Measurements from ENCODE around the gene LEMD3. TPM values are rescaled to one million over a fixed set of nuclear protein-coding genes. Genes with fewer than 3 reads are reported as not detected.

LEMD3 gene
- polyA plus RNA-seq, 1 donor from 2014 or later: 41.0 TPM

DNA sequence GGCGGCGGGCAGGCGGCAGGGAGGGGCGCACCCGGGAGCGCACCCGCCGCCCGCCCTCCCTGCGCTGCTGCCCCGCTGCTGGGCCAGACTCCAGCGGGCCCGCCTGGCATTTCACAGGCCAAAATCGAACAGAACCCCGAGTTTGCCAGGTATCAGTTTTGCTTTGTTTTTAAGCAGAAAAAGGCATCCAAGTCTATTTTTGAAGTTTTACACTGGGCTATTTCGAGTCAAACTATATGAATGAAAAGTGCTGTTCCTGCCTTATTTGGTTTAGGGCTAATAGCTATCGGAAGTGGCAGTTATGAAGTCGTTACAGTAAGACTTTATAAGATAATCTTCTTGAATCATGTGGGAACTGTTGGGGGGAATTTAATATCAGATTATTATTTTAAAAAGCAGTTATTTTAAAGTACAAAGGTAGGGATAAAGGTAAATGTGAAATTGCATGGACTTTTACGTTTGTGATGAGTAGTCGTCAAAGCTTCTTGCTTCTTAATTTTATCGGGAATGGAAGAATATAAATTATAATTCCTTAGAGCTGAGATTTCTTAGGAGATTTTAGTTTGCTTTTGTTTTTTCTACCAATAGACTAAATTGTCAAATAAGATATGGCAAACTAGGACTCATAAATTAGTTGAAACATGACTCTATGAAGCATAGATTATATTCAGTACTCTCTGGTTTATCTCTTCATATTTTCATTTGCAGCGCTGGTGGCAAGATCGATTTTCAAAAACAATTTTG, 110.2 kb downstream of the LEMD3 start:
- Histone ChIP-seq H2AFZ (ENCODE audit: low read depth, low read length) (no peak overlapping the region), H4K20me1 (ENCODE audit: insufficient read depth) (no peaks in the 10 kb centered on the region), H3K9me2 (ENCODE audit: insufficient read depth, low read length) (no peaks in the 10 kb centered on the region), H3K79me2 (replicated peaks; ENCODE audit: insufficient read depth, low read length) (no peaks in the 10 kb centered on the region), H3K36me3 (ENCODE audit: insufficient read depth, low read length) (no peaks in the 10 kb centered on the region), H3K4me2 (ENCODE audit: low read length) (peak overlapping the region; percentile 15), H3K27me3 (ENCODE audit: insufficient read depth, low read depth, low read length) (peaks cover 28% of the 10 kb centered on the region), H3K9me3 (ENCODE audit: low read length) (no peaks in the 10 kb centered on the region), H3K4me3 (ENCODE audit: low read length) (peak overlapping the region; percentile 83), H3K9ac (ENCODE audit: low read length) (peak overlapping the region; percentile 52), H3K27ac (ENCODE audit: low read length) (no peak overlapping the region), H3F3A (ENCODE audit: insufficient read depth, low read length, poor library complexity, severe bottlenecking) (no peaks in the 10 kb centered on the region)
- TF ChIP-seq EP300 (conservative IDR thresholded peaks at IDR 0.05; ENCODE audit: poor library complexity, severe bottlenecking): no peak
- TF ChIP-seq TAF1 (IDR thresholded peaks at IDR 0.05; ENCODE audit: low read depth): no peak
- no peak for TF ChIP-seq CTCF (IDR thresholded peaks at IDR 0.05; ENCODE audit: poor library complexity, severe bottlenecking)
- TF ChIP-seq EZH2 (IDR thresholded peaks at IDR 0.05; ENCODE audit: borderline replicate concordance, insufficient read depth, low read length, poor library complexity, severe bottlenecking): no peak
- TF ChIP-seq POLR2AphosphoS5 (IDR thresholded peaks at IDR 0.05): no peak
- TF ChIP-seq RAD21 (conservative IDR thresholded peaks at IDR 0.05): no peak
- TF ChIP-seq MXI1 (conservative IDR thresholded peaks at IDR 0.05; ENCODE audit: poor library complexity, severe bottlenecking): no peak
- TF ChIP-seq, protein P1, sequence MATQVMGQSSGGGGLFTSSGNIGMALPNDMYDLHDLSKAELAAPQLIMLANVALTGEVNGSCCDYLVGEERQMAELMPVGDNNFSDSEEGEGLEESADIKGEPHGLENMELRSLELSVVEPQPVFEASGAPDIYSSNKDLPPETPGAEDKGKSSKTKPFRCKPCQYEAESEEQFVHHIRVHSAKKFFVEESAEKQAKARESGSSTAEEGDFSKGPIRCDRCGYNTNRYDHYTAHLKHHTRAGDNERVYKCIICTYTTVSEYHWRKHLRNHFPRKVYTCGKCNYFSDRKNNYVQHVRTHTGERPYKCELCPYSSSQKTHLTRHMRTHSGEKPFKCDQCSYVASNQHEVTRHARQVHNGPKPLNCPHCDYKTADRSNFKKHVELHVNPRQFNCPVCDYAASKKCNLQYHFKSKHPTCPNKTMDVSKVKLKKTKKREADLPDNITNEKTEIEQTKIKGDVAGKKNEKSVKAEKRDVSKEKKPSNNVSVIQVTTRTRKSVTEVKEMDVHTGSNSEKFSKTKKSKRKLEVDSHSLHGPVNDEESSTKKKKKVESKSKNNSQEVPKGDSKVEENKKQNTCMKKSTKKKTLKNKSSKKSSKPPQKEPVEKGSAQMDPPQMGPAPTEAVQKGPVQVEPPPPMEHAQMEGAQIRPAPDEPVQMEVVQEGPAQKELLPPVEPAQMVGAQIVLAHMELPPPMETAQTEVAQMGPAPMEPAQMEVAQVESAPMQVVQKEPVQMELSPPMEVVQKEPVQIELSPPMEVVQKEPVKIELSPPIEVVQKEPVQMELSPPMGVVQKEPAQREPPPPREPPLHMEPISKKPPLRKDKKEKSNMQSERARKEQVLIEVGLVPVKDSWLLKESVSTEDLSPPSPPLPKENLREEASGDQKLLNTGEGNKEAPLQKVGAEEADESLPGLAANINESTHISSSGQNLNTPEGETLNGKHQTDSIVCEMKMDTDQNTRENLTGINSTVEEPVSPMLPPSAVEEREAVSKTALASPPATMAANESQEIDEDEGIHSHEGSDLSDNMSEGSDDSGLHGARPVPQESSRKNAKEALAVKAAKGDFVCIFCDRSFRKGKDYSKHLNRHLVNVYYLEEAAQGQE (IDR thresholded peaks at IDR 0.05; ENCODE audit: borderline replicate concordance): no peak
- no peak for TF ChIP-seq SMC3 (conservative IDR thresholded peaks at IDR 0.05; ENCODE audit: poor library complexity)

GRCh38 chr12:65280306-65280705, 110.9 kb downstream of the LEMD3 start:
- Histone ChIP-seq H3K27me3 (ENCODE audit: insufficient read depth, low read depth, low read length) (peaks cover 28% of the 10 kb centered on the region), H3K9ac (ENCODE audit: low read length) (no peak overlapping the region), H3K4me2 (ENCODE audit: low read length) (no peak overlapping the region), H4K20me1 (ENCODE audit: insufficient read depth) (no peaks in the 10 kb centered on the region), H3K9me3 (ENCODE audit: low read length) (no peaks in the 10 kb centered on the region), H2AFZ (ENCODE audit: low read depth, low read length) (no peak overlapping the region), H3K27ac (ENCODE audit: low read length) (no peak overlapping the region), H3K9me2 (ENCODE audit: insufficient read depth, low read length) (no peaks in the 10 kb centered on the region), H3K79me2 (replicated peaks; ENCODE audit: insufficient read depth, low read length) (no peaks in the 10 kb centered on the region), H3F3A (ENCODE audit: insufficient read depth, low read length, poor library complexity, severe bottlenecking) (no peaks in the 10 kb centered on the region), H3K4me3 (ENCODE audit: low read length) (no peak overlapping the region), H3K36me3 (ENCODE audit: insufficient read depth, low read length) (no peaks in the 10 kb centered on the region)
- no peak for TF ChIP-seq CTCF (IDR thresholded peaks at IDR 0.05; ENCODE audit: poor library complexity, severe bottlenecking)
- no peak for TF ChIP-seq EP300 (conservative IDR thresholded peaks at IDR 0.05; ENCODE audit: poor library complexity, severe bottlenecking)
- TF ChIP-seq POLR2AphosphoS5 (IDR thresholded peaks at IDR 0.05): no peak
- no peak for TF ChIP-seq EZH2 (IDR thresholded peaks at IDR 0.05; ENCODE audit: borderline replicate concordance, insufficient read depth, low read length, poor library complexity, severe bottlenecking)
- TF ChIP-seq RAD21 (conservative IDR thresholded peaks at IDR 0.05): no peak
- no peak for TF ChIP-seq MXI1 (conservative IDR thresholded peaks at IDR 0.05; ENCODE audit: poor library complexity, severe bottlenecking)
